Parathyroid adenoma (tissue), 2 donors: Measurements from ENCODE around the gene RHOJ.

Experiments
- H2AFZ ChIP-seq: fragments of 300-600 bp; sonication (generic); one replicate; pipeline ENCODE4 v1.7.0; 2017; ENCODE audit warnings: antibody characterized with exemption, mild to moderate bottlenecking
- H3K27ac ChIP-seq: fragments of 300-600 bp; sonication (generic); one replicate; pipeline ENCODE4 v1.7.0; 2017
- H3K27me3 ChIP-seq: fragments of 300-600 bp; sonication (generic); one replicate; pipeline ENCODE4 v1.7.0; 2017; ENCODE audit warnings: low read length; ENCODE audit not compliant: control insufficient read depth, insufficient read depth
- H3K36me3 ChIP-seq: fragments of 300-600 bp; sonication (generic); one replicate; pipeline ENCODE4 v1.7.0; 2017; ENCODE audit warnings: low read length; ENCODE audit not compliant: control insufficient read depth, insufficient read depth
- H3K4me1 ChIP-seq: fragments of 300-600 bp; sonication (generic); one replicate; pipeline ENCODE4 v1.7.0; 2017; ENCODE audit warnings: control low read depth
- H3K4me2 ChIP-seq: fragments of 300-600 bp; sonication (generic); one replicate; pipeline ENCODE4 v1.7.0; 2017; ENCODE audit warnings: low read length
- H3K4me3 ChIP-seq: fragments of 300-600 bp; sonication (generic); one replicate; pipeline ENCODE4 v1.7.0; 2017; ENCODE audit warnings: low read depth, low read length
- H3K79me2 ChIP-seq: fragments of 300-600 bp; sonication (generic); one replicate; pipeline ENCODE4 v1.7.0; 2017; ENCODE audit warnings: control low read depth
- H3K9ac ChIP-seq: fragments of 300-600 bp; sonication (generic); one replicate; pipeline ENCODE4 v1.7.0; 2017; ENCODE audit warnings: mild to moderate bottlenecking
- H3K9me3 ChIP-seq: fragments of 300-600 bp; sonication (generic); one replicate; pipeline ENCODE4 v1.7.0; 2017; ENCODE audit warnings: low read length; ENCODE audit not compliant: control insufficient read depth
- TF ChIP-seq, protein P1 (sequence below): fragments of 300-600 bp; sonication (generic); IDR thresholded peaks from one replicate; pipeline ENCODE4 v1.7.0; 2017; ENCODE audit warnings: antibody characterized with exemption, mild to moderate bottlenecking
- donor health status: primary hyperparathyroidism.

Gene RHOJ

DNA sequence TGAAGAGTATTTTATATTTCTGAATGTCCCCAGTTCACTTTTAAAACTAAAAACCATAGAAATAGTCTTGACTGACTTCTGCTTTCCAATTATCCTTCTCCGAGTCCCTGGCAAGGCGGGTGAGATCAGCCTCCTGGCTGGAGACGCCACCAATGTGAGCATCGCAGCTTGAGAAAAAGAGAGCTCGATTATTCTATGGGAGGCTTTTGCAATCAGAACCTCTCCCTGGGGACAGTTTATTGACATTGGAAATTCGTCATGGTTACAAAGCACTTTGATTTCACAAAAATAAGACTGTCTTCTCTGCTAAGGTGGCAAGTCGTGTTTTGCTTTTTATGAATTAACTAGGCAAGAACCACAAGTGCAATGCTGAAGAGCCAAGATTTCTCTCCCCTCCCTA is 138.1 kb downstream of the RHOJ start:
- Histone ChIP-seq H2AFZ (no peak overlapping the region), H3K9ac (no peak overlapping the region), H3K27me3 (no peaks in the 10 kb centered on the region), H3K4me3 (no peak overlapping the region), H3K4me2 (no peak overlapping the region), H3K4me1 (no peaks in the 10 kb centered on the region), H3K27ac (no peak overlapping the region), H3K9me3 (no peaks in the 10 kb centered on the region), H3K36me3 (no peaks in the 10 kb centered on the region), H3K79me2 (no peaks in the 10 kb centered on the region)
- TF ChIP-seq, protein P1, sequence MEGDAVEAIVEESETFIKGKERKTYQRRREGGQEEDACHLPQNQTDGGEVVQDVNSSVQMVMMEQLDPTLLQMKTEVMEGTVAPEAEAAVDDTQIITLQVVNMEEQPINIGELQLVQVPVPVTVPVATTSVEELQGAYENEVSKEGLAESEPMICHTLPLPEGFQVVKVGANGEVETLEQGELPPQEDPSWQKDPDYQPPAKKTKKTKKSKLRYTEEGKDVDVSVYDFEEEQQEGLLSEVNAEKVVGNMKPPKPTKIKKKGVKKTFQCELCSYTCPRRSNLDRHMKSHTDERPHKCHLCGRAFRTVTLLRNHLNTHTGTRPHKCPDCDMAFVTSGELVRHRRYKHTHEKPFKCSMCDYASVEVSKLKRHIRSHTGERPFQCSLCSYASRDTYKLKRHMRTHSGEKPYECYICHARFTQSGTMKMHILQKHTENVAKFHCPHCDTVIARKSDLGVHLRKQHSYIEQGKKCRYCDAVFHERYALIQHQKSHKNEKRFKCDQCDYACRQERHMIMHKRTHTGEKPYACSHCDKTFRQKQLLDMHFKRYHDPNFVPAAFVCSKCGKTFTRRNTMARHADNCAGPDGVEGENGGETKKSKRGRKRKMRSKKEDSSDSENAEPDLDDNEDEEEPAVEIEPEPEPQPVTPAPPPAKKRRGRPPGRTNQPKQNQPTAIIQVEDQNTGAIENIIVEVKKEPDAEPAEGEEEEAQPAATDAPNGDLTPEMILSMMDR, result no peak
